Lower leg skin (tissue), 4 donors: ENCODE results near the gene MRPS30. TPM values are rescaled to one million over a fixed set of nuclear protein-coding genes. Genes with fewer than 3 reads are reported as not detected.

Experiments used
- DNase-seq, 2 donors: peaks; one replicate each; pipeline ENCODE4 v3.0.0-alpha.2; 2019; ENCODE audit warnings: low spot score in 2 of 2
- H3K4me3 ChIP-seq: fragments of 200-600 bp; sonication (generic); 2 replicates; pipeline ENCODE4 v1.5.1; 2017; ENCODE audit warnings: mild to moderate bottlenecking, low read depth; ENCODE audit not compliant: poor library complexity, severe bottlenecking
- POLR2A ChIP-seq, 2 donors: fragments of 450-650 bp; IDR thresholded peaks; one replicate each; pipeline ENCODE4 v1.6.1; 2016 to 2017; ENCODE audit warnings: antibody characterized with exemption in 2 of 2, mild to moderate bottlenecking in 1 of 2, moderate library complexity in 1 of 2
- WGBS, 2 donors: methylation state at CpG; one replicate each; pipeline ENCODE4 v1.1.5; 2018; 5-methylcytosine and 5-hydroxymethylcytosine counted together
- intact Hi-C: fragments of 100-400 bp; cut with DNase I; formaldehyde crosslinking; loops from one replicate; pipeline ENCODE4 v1.15.0; 2023; ENCODE audit warnings: low total_unique reads
- total RNA-seq, 4 donors: library from RNA; depleted of rRNA; stranded (reverse); fragments of >200 nt; gene quantifications; one replicate each; pipeline ENCODE4 v1.1.0, GENCODE V29; 2016
- TF ChIP-seq, protein P1 (sequence below), 3 donors: fragments of 450-650 bp; IDR thresholded peaks; one replicate each; pipeline ENCODE4 v1.5.1; 2016; ENCODE audit warnings: antibody characterized with exemption in 3 of 3, mild to moderate bottlenecking in 3 of 3, moderate library complexity in 2 of 3

Gene MRPS30
- total RNA-seq, 4 donors from 2014 or later = 70.5 to 89.0 (median 76.9) TPM

DNA sequence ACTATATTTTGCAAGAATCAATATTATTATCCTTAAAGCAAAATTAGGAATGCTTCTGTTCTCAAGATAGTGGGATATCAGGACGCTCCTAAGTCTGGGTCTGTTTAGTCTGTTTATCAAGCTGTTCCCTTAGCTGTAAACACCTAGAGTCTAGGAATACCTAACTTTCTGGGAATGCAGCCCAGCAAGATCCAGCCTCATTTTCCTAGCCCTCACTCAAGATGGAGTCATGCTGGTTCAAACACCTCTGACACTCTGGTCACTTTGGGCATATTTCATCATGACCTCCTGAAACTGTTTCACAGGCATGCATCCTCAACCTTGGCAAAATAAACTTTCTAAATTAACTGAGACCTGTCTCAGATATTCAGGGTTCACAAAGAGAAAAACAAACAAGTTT, 14.4 kb upstream of the MRPS30 start:
- WGBS, 2 donors = 93 to 97% methylated on average over 1 of the region's 1 CpG
- DNase-seq = no peak
- intact Hi-C loops = no loop called here
- H3K4me3 ChIP-seq = no peak overlapping the region
- TF ChIP-seq, protein P1, sequence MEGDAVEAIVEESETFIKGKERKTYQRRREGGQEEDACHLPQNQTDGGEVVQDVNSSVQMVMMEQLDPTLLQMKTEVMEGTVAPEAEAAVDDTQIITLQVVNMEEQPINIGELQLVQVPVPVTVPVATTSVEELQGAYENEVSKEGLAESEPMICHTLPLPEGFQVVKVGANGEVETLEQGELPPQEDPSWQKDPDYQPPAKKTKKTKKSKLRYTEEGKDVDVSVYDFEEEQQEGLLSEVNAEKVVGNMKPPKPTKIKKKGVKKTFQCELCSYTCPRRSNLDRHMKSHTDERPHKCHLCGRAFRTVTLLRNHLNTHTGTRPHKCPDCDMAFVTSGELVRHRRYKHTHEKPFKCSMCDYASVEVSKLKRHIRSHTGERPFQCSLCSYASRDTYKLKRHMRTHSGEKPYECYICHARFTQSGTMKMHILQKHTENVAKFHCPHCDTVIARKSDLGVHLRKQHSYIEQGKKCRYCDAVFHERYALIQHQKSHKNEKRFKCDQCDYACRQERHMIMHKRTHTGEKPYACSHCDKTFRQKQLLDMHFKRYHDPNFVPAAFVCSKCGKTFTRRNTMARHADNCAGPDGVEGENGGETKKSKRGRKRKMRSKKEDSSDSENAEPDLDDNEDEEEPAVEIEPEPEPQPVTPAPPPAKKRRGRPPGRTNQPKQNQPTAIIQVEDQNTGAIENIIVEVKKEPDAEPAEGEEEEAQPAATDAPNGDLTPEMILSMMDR (IDR thresholded peaks at IDR 0.05) = no peak
- no peak for TF ChIP-seq POLR2A (IDR thresholded peaks at IDR 0.05)

DNA sequence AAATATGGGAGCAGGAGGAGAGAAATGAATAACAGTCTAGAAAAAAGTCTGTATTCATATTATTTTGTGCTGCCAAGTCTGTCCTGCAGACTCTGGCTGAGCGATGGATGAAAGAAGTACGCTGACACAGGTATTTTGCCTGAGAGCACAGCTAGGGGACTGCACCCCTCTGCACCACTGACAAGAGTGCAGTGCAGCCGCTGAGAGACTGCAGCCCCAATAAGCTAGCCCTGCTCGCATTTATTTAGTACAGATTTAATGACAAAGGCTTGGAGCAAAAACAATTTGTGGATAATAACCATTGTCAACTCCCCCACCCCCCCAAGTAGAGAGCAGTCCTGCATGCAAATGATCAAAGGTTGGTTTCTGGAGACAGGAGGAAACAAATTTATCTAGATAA, 13.3 kb upstream of the MRPS30 start:
- no peak overlapping the region for H3K4me3 ChIP-seq
- TF ChIP-seq, protein P1 (IDR thresholded peaks at IDR 0.05) = no peak
- TF ChIP-seq POLR2A (IDR thresholded peaks at IDR 0.05) = no peak
- intact Hi-C loops = no loop called here
- WGBS, 2 donors = 77 to 98% methylated on average over 4 of the region's 4 CpGs
- no peak for DNase-seq

DNA sequence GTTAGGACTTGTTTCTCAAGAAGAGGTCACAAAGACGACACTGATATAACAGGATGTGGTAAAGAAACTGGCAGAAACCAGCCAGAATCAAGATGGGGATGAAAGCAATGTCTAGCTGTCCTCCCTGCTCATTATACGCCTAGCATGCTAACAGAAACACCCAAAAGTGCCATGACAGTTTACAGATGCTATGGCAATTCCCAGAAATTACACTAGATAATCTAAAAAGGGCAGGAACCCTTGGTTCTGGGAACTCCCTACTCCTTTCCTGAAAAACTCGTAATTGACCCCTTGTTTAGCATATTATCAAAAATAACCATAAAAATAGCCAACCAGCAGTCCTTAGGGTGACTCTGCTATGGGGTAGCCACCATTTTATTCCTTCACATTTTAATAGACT, 10.9 kb upstream of the MRPS30 start:
- no peak for DNase-seq
- H3K4me3 ChIP-seq = no peak overlapping the region
- no peak for TF ChIP-seq POLR2A (IDR thresholded peaks at IDR 0.05)
- TF ChIP-seq, protein P1 (IDR thresholded peaks at IDR 0.05) = no peak
- intact Hi-C loops = no loop called here
- WGBS, 2 donors = 80 to 81% methylated on average over 3 of the region's 3 CpGs

DNA sequence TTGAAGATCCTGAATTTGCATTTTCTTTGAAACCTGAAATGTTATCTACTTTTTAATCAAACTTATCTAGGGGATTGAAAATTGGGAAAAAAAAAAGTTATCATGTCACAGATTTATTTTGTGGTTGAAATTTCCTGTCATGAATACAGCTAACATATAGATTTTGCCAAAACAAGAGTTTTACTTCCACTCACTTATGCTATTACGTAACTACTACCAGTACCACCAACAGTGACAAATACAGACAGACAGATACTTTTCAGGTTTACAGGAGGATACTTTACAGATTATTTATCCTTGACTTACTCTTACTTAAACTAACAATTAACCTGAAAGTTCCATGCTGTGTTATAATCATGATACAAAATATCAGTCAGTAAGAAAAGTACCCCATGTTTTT, 6.8 kb upstream of the MRPS30 start:
- TF ChIP-seq, protein P1 (IDR thresholded peaks at IDR 0.05) = no peak
- no peak for TF ChIP-seq POLR2A (IDR thresholded peaks at IDR 0.05)
- intact Hi-C loops = no loop called here
- no peak for DNase-seq
- WGBS, 2 donors = 83 to 86% methylated on average over 1 of the region's 1 CpG
- H3K4me3 ChIP-seq = no peak overlapping the region

DNA sequence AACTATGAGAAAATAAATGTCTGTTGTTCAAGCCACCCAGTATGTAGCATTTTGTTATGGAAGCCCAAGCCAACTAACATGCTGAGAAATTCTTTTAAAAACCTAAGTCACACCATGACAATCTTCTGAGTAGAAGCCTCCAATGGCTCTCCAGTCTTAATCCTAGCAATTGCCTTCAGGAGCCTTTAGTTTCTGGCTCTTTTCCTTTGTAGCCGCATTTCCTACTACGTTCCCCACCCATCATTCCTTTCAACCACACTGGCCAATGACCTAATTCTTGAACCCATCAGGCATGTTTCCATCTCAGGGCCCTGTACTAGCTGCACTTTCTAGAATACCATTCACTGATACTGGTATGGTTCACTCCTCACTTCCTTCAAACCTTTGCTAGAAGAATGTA, 2.1 kb upstream of the MRPS30 start:
- intact Hi-C loops = no loop called here
- TF ChIP-seq, protein P1 (IDR thresholded peaks at IDR 0.05) = no peak
- no peak for TF ChIP-seq POLR2A (IDR thresholded peaks at IDR 0.05)
- no peak for DNase-seq
- no peak overlapping the region for H3K4me3 ChIP-seq
- 85 to 94% methylated on average over 2 of the region's 2 CpGs for WGBS, 2 donors

DNA sequence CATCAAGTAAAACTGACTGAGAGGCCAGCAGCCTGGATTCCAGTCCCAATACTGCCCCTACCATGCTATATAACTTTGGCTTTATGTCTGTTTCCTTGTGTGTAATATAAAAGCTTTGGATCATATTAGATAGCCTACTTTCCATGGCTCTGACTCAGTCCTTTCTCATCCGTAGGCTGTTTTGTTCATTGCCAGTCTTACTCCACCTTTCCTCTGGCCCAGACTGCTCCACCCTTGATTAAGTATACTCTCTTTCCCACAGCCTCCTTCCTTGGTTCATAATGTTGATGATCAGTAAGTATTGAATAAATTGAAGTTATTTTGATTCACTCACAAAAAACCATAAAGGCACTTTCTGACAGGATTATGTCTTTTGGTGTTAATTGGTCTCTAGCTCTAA, 1.5 kb upstream of the MRPS30 start:
- TF ChIP-seq POLR2A (IDR thresholded peaks at IDR 0.05) = no peak
- TF ChIP-seq, protein P1 (IDR thresholded peaks at IDR 0.05) = no peak
- DNase-seq = no peak
- WGBS, 2 donors = 44 to 49% methylated on average over 1 of the region's 1 CpG
- intact Hi-C loops = no loop called here
- no peak overlapping the region for H3K4me3 ChIP-seq
